ENCODE measurements around the gene TPCN2. TPM values are rescaled to one million over a fixed set of nuclear protein-coding genes. Genes with fewer than 3 reads are reported as not detected.

Gene TPCN2
- polyA plus RNA-seq, 1 donor from 2014 or later, result 14.2 TPM

- H3K9ac ChIP-seq (ENCODE audit: low read length), result no peak overlapping the region
- H3K36me3 ChIP-seq (ENCODE audit: insufficient read depth, low read length), result no peaks in the 10 kb centered on the region
- H3K4me2 ChIP-seq (ENCODE audit: low read length), result no peak overlapping the region
- no peak overlapping the region for H2AFZ ChIP-seq (ENCODE audit: low read depth, low read length)
- no peaks in the 10 kb centered on the region for H3K27me3 ChIP-seq (ENCODE audit: insufficient read depth, low read depth, low read length)
- TF ChIP-seq SMC3 (conservative IDR thresholded peaks at IDR 0.05; ENCODE audit: poor library complexity) (no peak), CTCF (IDR thresholded peaks at IDR 0.05; ENCODE audit: poor library complexity, severe bottlenecking) (no peak), POLR2AphosphoS5 (IDR thresholded peaks at IDR 0.05) (no peak), EZH2 (IDR thresholded peaks at IDR 0.05; ENCODE audit: borderline replicate concordance, insufficient read depth, low read length, poor library complexity, severe bottlenecking) (no peak), TAF1 (IDR thresholded peaks at IDR 0.05; ENCODE audit: low read depth) (no peak), MXI1 (conservative IDR thresholded peaks at IDR 0.05; ENCODE audit: poor library complexity, severe bottlenecking) (no peak), EP300 (conservative IDR thresholded peaks at IDR 0.05; ENCODE audit: poor library complexity, severe bottlenecking) (no peak), RAD21 (conservative IDR thresholded peaks at IDR 0.05) (no peak)
- TF ChIP-seq, protein P1, sequence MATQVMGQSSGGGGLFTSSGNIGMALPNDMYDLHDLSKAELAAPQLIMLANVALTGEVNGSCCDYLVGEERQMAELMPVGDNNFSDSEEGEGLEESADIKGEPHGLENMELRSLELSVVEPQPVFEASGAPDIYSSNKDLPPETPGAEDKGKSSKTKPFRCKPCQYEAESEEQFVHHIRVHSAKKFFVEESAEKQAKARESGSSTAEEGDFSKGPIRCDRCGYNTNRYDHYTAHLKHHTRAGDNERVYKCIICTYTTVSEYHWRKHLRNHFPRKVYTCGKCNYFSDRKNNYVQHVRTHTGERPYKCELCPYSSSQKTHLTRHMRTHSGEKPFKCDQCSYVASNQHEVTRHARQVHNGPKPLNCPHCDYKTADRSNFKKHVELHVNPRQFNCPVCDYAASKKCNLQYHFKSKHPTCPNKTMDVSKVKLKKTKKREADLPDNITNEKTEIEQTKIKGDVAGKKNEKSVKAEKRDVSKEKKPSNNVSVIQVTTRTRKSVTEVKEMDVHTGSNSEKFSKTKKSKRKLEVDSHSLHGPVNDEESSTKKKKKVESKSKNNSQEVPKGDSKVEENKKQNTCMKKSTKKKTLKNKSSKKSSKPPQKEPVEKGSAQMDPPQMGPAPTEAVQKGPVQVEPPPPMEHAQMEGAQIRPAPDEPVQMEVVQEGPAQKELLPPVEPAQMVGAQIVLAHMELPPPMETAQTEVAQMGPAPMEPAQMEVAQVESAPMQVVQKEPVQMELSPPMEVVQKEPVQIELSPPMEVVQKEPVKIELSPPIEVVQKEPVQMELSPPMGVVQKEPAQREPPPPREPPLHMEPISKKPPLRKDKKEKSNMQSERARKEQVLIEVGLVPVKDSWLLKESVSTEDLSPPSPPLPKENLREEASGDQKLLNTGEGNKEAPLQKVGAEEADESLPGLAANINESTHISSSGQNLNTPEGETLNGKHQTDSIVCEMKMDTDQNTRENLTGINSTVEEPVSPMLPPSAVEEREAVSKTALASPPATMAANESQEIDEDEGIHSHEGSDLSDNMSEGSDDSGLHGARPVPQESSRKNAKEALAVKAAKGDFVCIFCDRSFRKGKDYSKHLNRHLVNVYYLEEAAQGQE (IDR thresholded peaks at IDR 0.05; ENCODE audit: borderline replicate concordance), result no peak
- no peaks in the 10 kb centered on the region for H4K20me1 ChIP-seq (ENCODE audit: insufficient read depth)
- no peaks in the 10 kb centered on the region for H3K79me2 ChIP-seq (replicated peaks; ENCODE audit: insufficient read depth, low read length)
- H3K27ac ChIP-seq (ENCODE audit: low read length), result no peak overlapping the region
- H3F3A ChIP-seq (ENCODE audit: insufficient read depth, low read length, poor library complexity, severe bottlenecking), result no peaks in the 10 kb centered on the region
- H3K9me3 ChIP-seq (ENCODE audit: low read length), result no peaks in the 10 kb centered on the region
- H3K4me3 ChIP-seq (ENCODE audit: low read length), result no peak overlapping the region
- no peaks in the 10 kb centered on the region for H3K9me2 ChIP-seq (ENCODE audit: insufficient read depth, low read length)
Observed at GRCh38 chr11:69008737-69009440, 39.8 kb upstream of the TPCN2 start.

DNA sequence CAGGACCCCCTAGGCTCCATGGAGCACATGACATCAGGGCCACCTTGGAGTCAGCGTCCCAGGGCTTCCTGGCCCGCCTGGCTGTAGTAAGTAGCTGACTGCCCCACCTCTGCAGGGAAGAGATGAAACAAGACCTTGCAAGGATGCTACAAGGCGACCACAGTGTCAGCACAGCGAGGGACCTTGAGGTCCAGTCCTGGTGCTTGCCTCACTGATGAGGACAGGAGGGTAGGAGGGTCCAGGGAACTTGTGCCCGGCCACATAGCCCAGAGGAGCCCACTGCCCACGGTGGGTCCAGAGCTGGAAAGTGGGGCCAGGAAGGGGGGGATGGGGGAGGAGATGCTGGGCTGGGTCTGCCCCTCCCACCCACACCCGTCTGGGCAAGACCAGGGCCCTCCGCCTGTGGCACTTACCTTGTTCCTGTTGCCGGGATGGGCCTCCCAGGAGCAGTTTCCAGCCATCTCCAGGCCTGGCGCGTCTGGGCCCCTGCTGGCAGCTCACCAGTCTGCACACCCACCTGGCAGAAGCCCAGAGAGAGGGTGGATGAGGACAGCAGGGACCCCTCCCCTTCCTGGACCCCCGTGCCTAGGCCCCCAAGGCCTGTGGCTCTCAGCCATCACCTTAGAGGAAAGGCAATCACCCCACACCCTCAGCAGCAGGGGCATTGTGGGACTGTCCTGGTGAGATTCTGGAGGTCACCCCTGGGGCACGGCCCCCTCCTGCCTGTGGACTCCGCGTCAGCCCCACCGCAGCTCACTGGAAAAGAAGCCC, 39.1 kb upstream of the TPCN2 start:
- no peaks in the 10 kb centered on the region for H3K9me2 ChIP-seq (ENCODE audit: insufficient read depth, low read length)
- no peak overlapping the region for H2AFZ ChIP-seq (ENCODE audit: low read depth, low read length)
- no peak overlapping the region for H3K4me3 ChIP-seq (ENCODE audit: low read length)
- H3K9me3 ChIP-seq (ENCODE audit: low read length), result no peaks in the 10 kb centered on the region
- H3K9ac ChIP-seq (ENCODE audit: low read length), result no peak overlapping the region
- H3F3A ChIP-seq (ENCODE audit: insufficient read depth, low read length, poor library complexity, severe bottlenecking), result no peaks in the 10 kb centered on the region
- no peaks in the 10 kb centered on the region for H3K27me3 ChIP-seq (ENCODE audit: insufficient read depth, low read depth, low read length)
- H3K79me2 ChIP-seq (replicated peaks; ENCODE audit: insufficient read depth, low read length), result no peaks in the 10 kb centered on the region
- H3K36me3 ChIP-seq (ENCODE audit: insufficient read depth, low read length), result no peaks in the 10 kb centered on the region
- no peak for TF ChIP-seq SMC3 (conservative IDR thresholded peaks at IDR 0.05; ENCODE audit: poor library complexity)
- TF ChIP-seq, protein P1 (IDR thresholded peaks at IDR 0.05; ENCODE audit: borderline replicate concordance), result no peak
- TF ChIP-seq CTCF (IDR thresholded peaks at IDR 0.05; ENCODE audit: poor library complexity, severe bottlenecking), result no peak
- TF ChIP-seq EP300 (conservative IDR thresholded peaks at IDR 0.05; ENCODE audit: poor library complexity, severe bottlenecking), result no peak
- no peak overlapping the region for H3K4me2 ChIP-seq (ENCODE audit: low read length)
- H4K20me1 ChIP-seq (ENCODE audit: insufficient read depth), result no peaks in the 10 kb centered on the region
- no peak overlapping the region for H3K27ac ChIP-seq (ENCODE audit: low read length)

All from neural cell (in vitro differentiated cells).